Esophagus muscularis mucosa (tissue), 4 donors: ENCODE data around the gene PMF1. TPM values are rescaled to one million over a fixed set of nuclear protein-coding genes. Genes with fewer than 3 reads are reported as not detected.
A peak's percentile ranks its signal among the peaks of the same experiment; 100 is the strongest.

Source experiments
- DNase-seq: peaks from one replicate; pipeline ENCODE4 v3.0.0-alpha.2; 2017; ENCODE audit errors: extremely low spot score
- H3K27ac ChIP-seq, 4 donors: fragments of 200-600 bp; sonication (generic); replicated peaks in 1 of 4; 1 replicate in 3 of 4; 2 replicates in 1 of 4; pipeline ENCODE4 v1.5.1; 2016 to 2019; ENCODE audit warnings: mild to moderate bottlenecking in 1 of 4
- H3K27me3 ChIP-seq, 4 donors: fragments of 200-600 bp; sonication (generic); one replicate each; pipeline versions ENCODE4 v1.5.1 to v1.6.0; 2016 to 2019
- H3K36me3 ChIP-seq, 4 donors: fragments of 200-600 bp; sonication (generic); one replicate each; pipeline ENCODE4 v1.5.1; 2016 to 2019
- H3K4me1 ChIP-seq, 4 donors: fragments of 200-600 bp; sonication (generic); one replicate each; pipeline ENCODE4 v1.5.1; 2016 to 2019
- H3K4me3 ChIP-seq, 4 donors: fragments of 200-600 bp; sonication (generic); 1 replicate in 2 of 4; 2 replicates in 2 of 4; pipeline ENCODE4 v1.5.1; 2016 to 2019; ENCODE audit warnings: mild to moderate bottlenecking in 4 of 4, moderate library complexity in 1 of 4
- H3K9me3 ChIP-seq, 4 donors: fragments of 200-600 bp; sonication (generic); 1 replicate in 3 of 4; 2 replicates in 1 of 4; pipeline ENCODE4 v1.5.1; 2016 to 2019
- CTCF ChIP-seq, 3 experiments: fragments of 200-600 bp in 2 of 3; fragments of 450-650 bp in 1 of 3; sonication (generic) in 2 of 3; IDR thresholded peaks; one replicate each; pipeline ENCODE4 v1.5.1; 2017 to 2019; ENCODE audit warnings: antibody characterized with exemption in 3 of 3, mild to moderate bottlenecking in 2 of 3, moderate library complexity in 1 of 3
- EP300 ChIP-seq: sonication (generic); formaldehyde crosslinking; IDR thresholded peaks from one replicate; pipeline ENCODE4 v1.6.1; 2017; ENCODE audit warnings: antibody characterized with exemption
- POLR2A ChIP-seq: fragments of 450-650 bp; IDR thresholded peaks from one replicate; pipeline ENCODE4 v1.6.1; 2017; ENCODE audit warnings: antibody characterized with exemption, moderate library complexity, mild to moderate bottlenecking, low read depth
- POLR2AphosphoS5 ChIP-seq, 2 donors: sonication (generic); formaldehyde crosslinking; IDR thresholded peaks; one replicate each; pipeline ENCODE4 v1.6.1; 2017; ENCODE audit warnings: antibody characterized with exemption in 2 of 2
- WGBS: methylation state at CpG from one replicate; pipeline ENCODE4 v1.1.5; 2018; 5-methylcytosine and 5-hydroxymethylcytosine counted together
- intact Hi-C: fragments of 100-400 bp; cut with DNase I; formaldehyde crosslinking; loops from one replicate; pipeline ENCODE4 v1.15.1; 2023
- total RNA-seq, 4 donors: library from RNA; depleted of rRNA; stranded (reverse); fragments of >200 nt; gene quantifications; one replicate each; pipeline versions ENCODE4 v1.1.0 to v1.2.1, GENCODE V29; 2016

PMF1 gene
- total RNA-seq, 4 donors from 2014 or later, result 45.0 to 60.4 (median 50.2) TPM

DNA sequence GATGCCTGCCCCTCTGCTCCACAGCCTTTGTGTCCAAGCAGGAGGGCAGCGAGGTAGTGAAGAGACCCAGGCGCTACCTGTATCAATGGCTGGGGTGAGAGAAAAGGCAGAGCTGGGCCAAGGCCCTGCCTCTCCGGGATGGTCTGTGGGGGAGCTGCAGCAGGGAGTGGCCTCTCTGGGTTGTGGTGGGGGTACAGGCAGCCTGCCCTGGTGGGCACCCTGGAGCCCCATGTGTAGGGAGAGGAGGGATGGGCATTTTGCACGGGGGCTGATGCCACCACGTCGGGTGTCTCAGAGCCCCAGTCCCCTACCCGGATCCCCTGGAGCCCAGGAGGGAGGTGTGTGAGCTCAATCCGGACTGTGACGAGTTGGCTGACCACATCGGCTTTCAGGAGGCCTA lies 29.9 kb downstream of the PMF1 start:
- DNase-seq, result no peak
- H3K4me1 ChIP-seq, result peaks cover 25 to 32% (median 27%) of the 10 kb centered on the region in 4 donors
- no peak overlapping the region for H3K27ac ChIP-seq
- H3K27me3 ChIP-seq, result peaks cover 0 to 33% (median 8%) of the 10 kb centered on the region in 4 donors
- TF ChIP-seq POLR2A (no peak), POLR2AphosphoS5 (IDR thresholded peaks at IDR 0.05) (no peak), EP300 (no peak), CTCF (IDR thresholded peaks at IDR 0.05) (no peak)
- WGBS, result 82% methylated on average over 5 of the region's 10 CpGs
- H3K4me3 ChIP-seq, result no peak overlapping the region
- H3K9me3 ChIP-seq, result no peaks in the 10 kb centered on the region
- H3K36me3 ChIP-seq, result peaks cover 19 to 45% (median 43%) of the 10 kb centered on the region in 4 donors
- intact Hi-C loops, result no loop called here

GRCh38 chr1:156244126-156244525 lies 31.3 kb downstream of the PMF1 start:
- H3K4me3 ChIP-seq, result no peak overlapping the region
- H3K9me3 ChIP-seq, result no peaks in the 10 kb centered on the region
- peaks cover 28 to 39% (median 32%) of the 10 kb centered on the region in 4 donors for H3K4me1 ChIP-seq
- H3K27me3 ChIP-seq, result peaks cover 0 to 33% (median 8%) of the 10 kb centered on the region in 4 donors
- peaks cover 9 to 34% (median 31%) of the 10 kb centered on the region in 4 donors for H3K36me3 ChIP-seq
- H3K27ac ChIP-seq, result no peak overlapping the region
- intact Hi-C loops, result no loop called here
- no peak for TF ChIP-seq POLR2AphosphoS5 (IDR thresholded peaks at IDR 0.05)
- TF ChIP-seq POLR2A, result no peak
- no peak for TF ChIP-seq CTCF (IDR thresholded peaks at IDR 0.05)
- no peak for TF ChIP-seq EP300
- no peak for DNase-seq
- WGBS, result 100% methylated on average over 1 of the region's 2 CpGs

DNA sequence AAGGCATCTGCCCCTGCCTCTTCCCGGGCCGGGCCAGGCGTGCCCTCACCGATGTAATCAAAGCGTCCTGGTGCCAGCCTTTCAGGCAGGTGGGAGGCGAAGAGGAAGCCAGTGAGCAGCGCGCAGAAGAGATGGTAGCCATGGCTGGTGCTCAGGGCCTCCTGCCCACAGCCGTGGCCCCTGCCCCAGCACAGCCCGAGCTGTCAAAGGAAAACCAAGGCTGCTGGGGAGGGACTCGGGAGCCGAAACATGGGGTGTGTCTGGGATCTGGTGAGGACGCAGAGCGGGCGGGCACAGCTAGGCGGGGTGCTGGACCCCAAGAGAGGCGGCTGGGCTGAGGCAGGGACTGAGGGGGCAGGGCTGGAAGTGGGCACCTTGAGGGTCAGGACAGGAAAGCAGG lies 31.9 kb downstream of the PMF1 start:
- Histone ChIP-seq H3K4me3 (no peak overlapping the region), H3K36me3 (peaks cover 3 to 34% (median 31%) of the 10 kb centered on the region in 4 donors), H3K27ac (no peak overlapping the region), H3K27me3 (peaks cover 0 to 33% (median 8%) of the 10 kb centered on the region in 4 donors), H3K4me1 (peaks cover 28 to 39% (median 32%) of the 10 kb centered on the region in 4 donors), H3K9me3 (no peaks in the 10 kb centered on the region)
- WGBS, result 90% methylated on average over 16 of the region's 17 CpGs
- intact Hi-C loops, result no loop called here
- DNase-seq, result no peak
- TF ChIP-seq POLR2AphosphoS5 (IDR thresholded peaks at IDR 0.05), result no peak
- no peak for TF ChIP-seq POLR2A
- no peak for TF ChIP-seq CTCF (IDR thresholded peaks at IDR 0.05)
- TF ChIP-seq EP300, result no peak

DNA sequence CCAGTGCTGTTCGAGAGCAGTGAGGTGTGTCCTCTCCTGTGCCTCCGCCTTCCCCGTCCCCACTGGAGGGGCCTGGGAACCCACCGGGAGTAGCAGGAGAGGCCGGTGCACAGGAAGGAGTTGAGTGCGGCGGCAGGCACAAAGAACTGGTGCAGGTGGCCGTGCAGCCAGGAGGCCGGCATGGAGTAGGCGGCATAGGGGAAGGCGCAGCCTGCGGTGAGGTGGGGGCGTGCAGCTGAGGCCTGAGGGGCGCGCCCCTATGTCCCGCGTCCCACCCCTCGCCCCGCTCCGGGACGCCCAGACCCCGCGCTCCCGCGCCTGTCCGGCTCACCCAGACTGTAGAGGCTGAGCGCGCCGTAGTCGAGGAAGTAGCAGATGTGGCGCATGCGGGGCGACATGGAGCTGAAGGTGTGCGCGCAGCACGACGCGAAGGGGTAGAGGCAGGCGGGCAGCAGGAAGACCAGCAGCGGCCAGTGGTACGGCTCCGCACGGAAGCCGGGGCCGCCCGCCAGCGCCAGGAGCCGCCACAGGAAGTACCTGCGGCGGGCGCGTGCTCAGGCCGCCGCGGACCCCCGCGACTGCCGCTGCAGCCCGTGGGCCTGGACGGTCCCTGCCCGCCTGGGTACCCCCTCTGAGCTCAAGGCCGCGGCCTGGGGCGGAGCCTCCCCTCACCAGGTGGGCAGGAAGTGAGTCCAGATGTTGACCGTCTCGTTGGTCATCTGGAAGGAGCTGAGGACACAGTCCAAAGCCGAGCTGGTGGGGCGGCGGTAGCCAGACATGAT lies 32.8 kb downstream of the PMF1 start:
- no peaks in the 10 kb centered on the region for H3K9me3 ChIP-seq
- peaks cover 5 to 38% (median 31%) of the 10 kb centered on the region in 4 donors for H3K36me3 ChIP-seq
- H3K27ac ChIP-seq, result no peak overlapping the region
- H3K4me3 ChIP-seq, result peak overlapping the region; percentile 35 to 52 (median 38)
- peaks cover 28 to 39% (median 32%) of the 10 kb centered on the region in 4 donors for H3K4me1 ChIP-seq
- H3K27me3 ChIP-seq, result peaks cover 0 to 33% (median 8%) of the 10 kb centered on the region in 4 donors
- intact Hi-C loops, result no loop called here
- TF ChIP-seq POLR2AphosphoS5 (IDR thresholded peaks at IDR 0.05) (peak in 1 of 2 donors; percentile 24), POLR2A (no peak)
- WGBS, result 17% methylated on average over 4 of the region's 69 CpGs
- DNase-seq, result no peak

- no peak for DNase-seq
- H3K9me3 ChIP-seq, result no peaks in the 10 kb centered on the region
- intact Hi-C loops, result no loop called here
- peaks cover 30 to 39% (median 34%) of the 10 kb centered on the region in 4 donors for H3K4me1 ChIP-seq
- peaks cover 12 to 40% (median 31%) of the 10 kb centered on the region in 4 donors for H3K36me3 ChIP-seq
- 65% methylated on average over 10 of the region's 10 CpGs for WGBS
- H3K4me3 ChIP-seq, result peak overlapping the region in 3 of 4 donors; percentile 37 to 52 (median 38)
- H3K27me3 ChIP-seq, result peaks cover 0 to 33% (median 8%) of the 10 kb centered on the region in 4 donors
- no peak overlapping the region for H3K27ac ChIP-seq
- TF ChIP-seq POLR2A (no peak), CTCF (IDR thresholded peaks at IDR 0.05) (no peak), POLR2AphosphoS5 (IDR thresholded peaks at IDR 0.05) (no peak), EP300 (no peak)
These were observed 33.5 kb downstream of the PMF1 start for GRCh38 chr1:156246241-156246780.
